Heart left ventricle (tissue), 13 donors: ENCODE data around the gene SLC39A5.

Experiments
- POLR2A ChIP-seq, 2 donors: fragments of 450-650 bp; IDR thresholded peaks; one replicate each; pipeline ENCODE4 v1.6.1; 2017; ENCODE audit warnings: antibody characterized with exemption in 2 of 2, mild to moderate bottlenecking in 2 of 2, moderate library complexity in 2 of 2
- TF ChIP-seq, protein P1 (sequence below), 12 donors: fragments of 200-600 bp; sonication (generic) in 4 of 12; IDR thresholded peaks; one replicate each; pipeline versions ENCODE4 v1.5.0 to v1.8.0; 2018 to 2022; ENCODE audit warnings: antibody characterized with exemption in 12 of 12, mild to moderate bottlenecking in 5 of 12
- donor health status: ischemic (EF 13 %, LVEDD 7.1; RV severe dilation, severe dysfunction).
- donor health status: DM: no; HTN: yes; CAD: no.
- donor health status: DM: no; HTN: no; CAD: no.
- donor health status: ischemic (EF 25% LVEDD 6.9; RV normal size, moderate dysfunction).
- donor health status: ischemic (EF 25% LVEDD 5.7; RV mildly dilated, moderate dysfunction).
- donor health status: ischemic (EF 35%, LVEDD 5.7; RV mildly dilated, moderate dysfunction).
- donor health status: nonischemic (EF 11% LVEDD 7.7; RV severe dilation, severe dysfunction).
- donor health status: DM: yes; HTN: yes; CAD: no.
- donor health status: PGD.
- donor health status: ischemic (EF 29% LVEDD 5.4; RV normal size, mild dysfunction).
- donor health status: nonischemic (EF 23%, LVEDD 6.1; RV moderate dilation, normal function).

DNA sequence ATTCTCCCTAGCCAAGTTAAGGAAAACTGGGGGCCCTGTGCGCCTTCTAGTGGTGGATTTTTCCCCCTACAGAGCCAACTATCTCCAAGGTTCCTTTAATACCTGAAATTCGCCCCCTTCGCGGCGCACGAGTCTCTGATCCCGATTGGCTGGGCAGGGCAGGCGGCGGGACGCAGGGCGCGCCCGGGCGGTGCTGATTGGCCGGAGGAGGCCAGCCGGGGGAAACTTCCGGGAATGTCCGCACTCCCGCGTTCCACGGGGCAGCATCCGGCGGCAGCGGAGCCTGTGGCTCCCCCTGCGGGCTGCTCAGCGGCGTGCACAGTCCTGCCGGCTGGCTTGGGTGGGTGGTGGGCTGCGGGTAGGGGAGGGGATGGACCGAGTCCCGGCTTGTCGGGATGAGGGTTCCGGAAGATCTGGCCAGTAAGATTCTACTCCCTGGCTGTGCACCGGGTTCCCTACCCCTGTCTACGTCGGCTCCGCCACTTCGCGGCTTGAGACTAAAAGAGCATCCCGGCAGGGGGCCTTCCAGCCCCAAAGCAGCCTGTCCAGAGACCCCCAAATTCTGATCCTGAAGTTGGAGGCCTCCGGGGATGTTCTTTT, 5.6 kb upstream of the SLC39A5 start, which contains the start of gene NABP2:
- TF ChIP-seq, protein P1, sequence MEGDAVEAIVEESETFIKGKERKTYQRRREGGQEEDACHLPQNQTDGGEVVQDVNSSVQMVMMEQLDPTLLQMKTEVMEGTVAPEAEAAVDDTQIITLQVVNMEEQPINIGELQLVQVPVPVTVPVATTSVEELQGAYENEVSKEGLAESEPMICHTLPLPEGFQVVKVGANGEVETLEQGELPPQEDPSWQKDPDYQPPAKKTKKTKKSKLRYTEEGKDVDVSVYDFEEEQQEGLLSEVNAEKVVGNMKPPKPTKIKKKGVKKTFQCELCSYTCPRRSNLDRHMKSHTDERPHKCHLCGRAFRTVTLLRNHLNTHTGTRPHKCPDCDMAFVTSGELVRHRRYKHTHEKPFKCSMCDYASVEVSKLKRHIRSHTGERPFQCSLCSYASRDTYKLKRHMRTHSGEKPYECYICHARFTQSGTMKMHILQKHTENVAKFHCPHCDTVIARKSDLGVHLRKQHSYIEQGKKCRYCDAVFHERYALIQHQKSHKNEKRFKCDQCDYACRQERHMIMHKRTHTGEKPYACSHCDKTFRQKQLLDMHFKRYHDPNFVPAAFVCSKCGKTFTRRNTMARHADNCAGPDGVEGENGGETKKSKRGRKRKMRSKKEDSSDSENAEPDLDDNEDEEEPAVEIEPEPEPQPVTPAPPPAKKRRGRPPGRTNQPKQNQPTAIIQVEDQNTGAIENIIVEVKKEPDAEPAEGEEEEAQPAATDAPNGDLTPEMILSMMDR (IDR thresholded peaks at IDR 0.05): peak; percentile 66 to 98 (median 91)
- TF ChIP-seq POLR2A (IDR thresholded peaks at IDR 0.05): peak in 1 of 2 donors; percentile 55
